Stimulated activated CD8-positive, alpha-beta memory T cell treated with anti-CD3 and anti-CD28 coated beads, Interleukin-7, amount 100 ng/mL, for 1 hour (primary cell): ENCODE results near the gene HSD17B2.
"Not testable (repeated sequence)": the region's sequence is repeated elsewhere in the genome, so short reads cannot be mapped to it uniquely, and the experiment has no call there.

ENCODE experiments used
- DNase-seq, 2 donors: peaks; one replicate each; pipeline ENCODE4 v3.0.0-alpha.2; 2020; ENCODE audit warnings: low read depth in 2 of 2

The HSD17B2 gene, protein sequence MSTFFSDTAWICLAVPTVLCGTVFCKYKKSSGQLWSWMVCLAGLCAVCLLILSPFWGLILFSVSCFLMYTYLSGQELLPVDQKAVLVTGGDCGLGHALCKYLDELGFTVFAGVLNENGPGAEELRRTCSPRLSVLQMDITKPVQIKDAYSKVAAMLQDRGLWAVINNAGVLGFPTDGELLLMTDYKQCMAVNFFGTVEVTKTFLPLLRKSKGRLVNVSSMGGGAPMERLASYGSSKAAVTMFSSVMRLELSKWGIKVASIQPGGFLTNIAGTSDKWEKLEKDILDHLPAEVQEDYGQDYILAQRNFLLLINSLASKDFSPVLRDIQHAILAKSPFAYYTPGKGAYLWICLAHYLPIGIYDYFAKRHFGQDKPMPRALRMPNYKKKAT

DNA sequence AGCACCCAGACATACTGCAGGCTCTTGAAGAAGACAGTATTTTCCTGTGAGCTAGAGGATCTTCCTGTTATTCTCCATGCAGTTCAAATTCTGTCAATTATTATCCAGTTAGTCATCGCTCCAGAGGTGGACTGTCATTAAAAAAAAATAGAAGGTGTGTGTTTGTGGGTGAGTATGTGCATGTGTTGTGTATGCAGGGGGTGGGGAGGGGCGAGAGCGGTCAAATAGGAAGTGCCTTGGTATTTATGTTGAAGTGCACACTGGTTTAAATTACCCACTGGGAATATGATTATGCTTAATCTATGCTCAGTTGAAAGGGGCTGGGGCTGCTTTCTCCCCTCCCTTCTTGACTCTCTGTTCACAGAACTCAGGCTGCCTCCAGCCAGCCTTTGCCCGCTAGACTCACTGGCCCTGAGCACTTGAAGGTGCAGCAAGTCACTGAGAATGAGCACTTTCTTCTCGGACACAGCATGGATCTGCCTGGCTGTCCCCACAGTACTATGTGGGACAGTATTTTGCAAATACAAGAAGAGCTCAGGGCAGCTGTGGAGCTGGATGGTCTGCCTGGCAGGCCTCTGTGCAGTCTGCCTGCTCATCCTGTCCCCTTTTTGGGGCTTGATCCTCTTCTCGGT, at the start of gene HSD17B2:
HSD17B2 (plus strand) TSS at position 273 of the 632 bp plus-strand sequence; CDS start at position 445, 172 bp downstream.
- DNase-seq: no peak

DNA sequence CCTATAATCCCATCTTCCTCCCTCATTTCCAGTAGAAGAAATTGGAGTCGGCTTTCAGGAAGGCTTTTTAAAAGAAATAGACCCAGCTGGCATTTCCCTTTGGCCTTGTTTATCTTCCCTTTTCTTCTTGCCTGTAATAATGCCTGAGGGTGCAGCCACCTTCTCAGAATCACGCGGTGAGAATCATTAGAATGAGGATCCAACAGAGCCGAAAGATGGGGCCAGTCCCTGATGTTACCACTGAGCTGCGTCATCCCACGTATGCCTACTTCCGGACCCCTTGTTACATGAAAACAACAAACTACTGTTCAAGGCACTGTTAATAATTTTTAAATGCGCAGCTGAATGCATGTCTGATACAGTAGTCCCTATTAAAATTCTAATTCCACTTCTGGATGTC, 47.9 kb upstream of the HSD17B2 start:
- no peak for DNase-seq

DNA sequence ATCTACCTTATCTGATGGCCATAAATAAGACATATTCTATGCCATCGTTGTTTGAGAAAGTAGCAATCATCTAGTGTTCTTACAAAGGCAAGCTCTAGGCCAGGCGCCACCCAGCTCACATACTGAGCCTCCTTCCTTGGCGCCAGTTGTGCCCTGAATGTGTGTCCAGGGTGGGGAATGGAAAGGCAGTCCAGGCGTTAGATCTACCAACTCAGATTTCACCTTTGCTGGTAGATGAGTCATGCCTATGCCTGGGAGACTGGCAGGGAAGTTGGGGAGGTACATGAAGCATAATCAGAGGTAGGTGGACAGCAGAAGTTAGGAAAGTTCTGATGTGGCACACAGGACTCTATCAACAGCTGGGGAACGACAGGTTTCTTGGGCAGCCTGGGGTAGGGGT, 47.3 kb upstream of the HSD17B2 start:
- no peak for DNase-seq

DNA sequence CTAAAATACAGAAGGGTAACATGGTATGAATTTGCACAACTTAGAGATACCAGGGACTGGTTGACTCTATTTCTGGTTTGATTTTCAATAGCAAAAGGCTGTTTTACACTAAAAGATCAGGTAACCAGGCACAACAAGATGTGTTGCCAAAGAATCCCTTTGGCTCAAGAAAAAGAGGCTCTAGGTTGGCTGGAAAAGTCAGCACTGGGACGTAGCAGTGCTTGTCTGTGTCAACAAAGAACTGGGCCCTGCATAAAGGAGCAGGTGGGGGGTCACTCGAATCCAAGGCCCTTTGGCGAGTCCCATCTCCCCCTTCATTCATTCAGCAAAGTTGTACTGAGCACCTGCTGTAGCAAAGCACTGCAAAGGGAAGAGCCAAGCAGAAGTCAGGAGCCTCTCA, 42.2 kb upstream of the HSD17B2 start:
- no peak for DNase-seq

- no peak for DNase-seq
Measured at GRCh38 chr16:81994485-81994884, 40.6 kb upstream of the HSD17B2 start.

- no peak for DNase-seq
Measured at GRCh38 chr16:81995651-81996050, 39.4 kb upstream of the HSD17B2 start.

DNA sequence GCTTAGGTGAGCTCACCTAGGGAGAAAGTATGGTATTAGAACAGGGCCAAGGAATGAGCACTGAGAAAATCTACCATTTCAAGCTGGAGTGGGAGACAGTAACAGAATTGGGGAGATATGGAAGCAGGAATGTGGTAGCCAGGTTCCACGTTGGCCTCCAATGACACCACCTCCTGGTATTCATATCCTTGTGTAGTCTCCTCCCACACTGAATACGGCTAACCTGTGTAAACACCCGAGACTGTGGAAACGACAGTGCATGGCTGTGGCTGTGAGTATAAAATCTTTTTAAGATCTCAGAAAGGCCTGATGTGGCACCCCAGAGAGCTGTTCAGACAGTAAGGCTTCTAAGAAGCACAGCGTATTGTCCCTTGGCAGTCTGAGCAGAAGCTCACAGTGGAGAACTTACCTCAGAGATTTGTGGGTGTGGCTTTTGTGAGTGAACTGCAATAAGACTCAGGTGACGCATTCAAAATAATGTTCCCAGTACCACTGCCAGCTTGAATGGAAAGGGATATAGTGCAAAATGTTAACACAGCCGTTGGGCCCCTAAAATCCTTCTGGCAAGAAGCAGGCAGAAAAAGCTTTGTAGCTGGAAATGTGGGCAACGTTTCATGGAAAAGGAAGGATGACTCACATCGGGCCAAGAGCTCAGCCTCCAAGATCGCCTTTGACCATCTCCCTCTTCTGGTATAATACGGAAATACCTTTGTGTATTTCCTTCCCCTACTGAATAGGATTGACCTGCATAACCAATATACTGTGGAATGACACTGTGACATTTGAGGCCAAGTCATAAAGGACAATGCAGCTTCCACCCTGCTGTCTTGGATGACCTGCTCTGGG, 38.2 kb upstream of the HSD17B2 start:
- DNase-seq: no peak

- DNase-seq: no peak
Measured at GRCh38 chr16:81997738-81998137, 37.3 kb upstream of the HSD17B2 start.

DNA sequence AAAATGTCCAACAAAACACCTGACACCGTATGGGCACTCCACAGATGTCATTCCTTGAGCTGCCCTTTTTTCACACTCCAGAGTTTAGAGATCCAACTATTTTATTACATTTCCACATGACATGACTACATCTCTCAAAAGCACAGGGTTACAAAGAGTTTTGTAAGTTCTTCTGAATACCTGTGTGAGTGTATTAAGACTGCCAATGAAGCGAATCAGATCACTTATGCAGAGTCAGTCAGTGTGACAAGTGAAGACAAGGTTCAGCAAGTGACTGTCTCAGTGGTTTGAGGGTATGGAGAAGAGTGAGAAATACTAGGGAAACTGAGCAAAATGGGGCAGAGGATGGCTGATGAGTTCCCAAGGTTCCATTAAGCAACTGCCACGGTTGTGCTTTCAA, 32.2 kb upstream of the HSD17B2 start:
- no peak for DNase-seq

DNA sequence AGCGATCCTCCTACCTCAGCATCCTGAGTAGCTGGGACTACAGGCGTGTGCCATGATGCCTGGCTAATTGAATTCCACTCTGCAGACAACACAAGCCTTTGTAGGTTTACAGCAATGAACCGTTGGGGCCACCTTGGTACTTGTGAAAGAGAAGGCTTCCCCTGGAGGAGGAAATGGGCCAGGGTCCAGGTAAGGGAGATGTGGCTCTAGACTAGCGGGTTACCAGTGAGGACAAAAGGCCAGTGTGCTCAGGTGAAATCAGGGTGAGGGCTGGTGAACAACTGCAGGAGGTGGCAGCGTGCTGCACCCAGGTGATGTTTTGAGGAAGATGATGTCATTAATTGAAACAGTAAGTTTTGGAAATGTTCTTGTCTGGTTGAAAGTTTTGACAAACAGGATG, 30.5 kb upstream of the HSD17B2 start:
- no peak for DNase-seq

DNA sequence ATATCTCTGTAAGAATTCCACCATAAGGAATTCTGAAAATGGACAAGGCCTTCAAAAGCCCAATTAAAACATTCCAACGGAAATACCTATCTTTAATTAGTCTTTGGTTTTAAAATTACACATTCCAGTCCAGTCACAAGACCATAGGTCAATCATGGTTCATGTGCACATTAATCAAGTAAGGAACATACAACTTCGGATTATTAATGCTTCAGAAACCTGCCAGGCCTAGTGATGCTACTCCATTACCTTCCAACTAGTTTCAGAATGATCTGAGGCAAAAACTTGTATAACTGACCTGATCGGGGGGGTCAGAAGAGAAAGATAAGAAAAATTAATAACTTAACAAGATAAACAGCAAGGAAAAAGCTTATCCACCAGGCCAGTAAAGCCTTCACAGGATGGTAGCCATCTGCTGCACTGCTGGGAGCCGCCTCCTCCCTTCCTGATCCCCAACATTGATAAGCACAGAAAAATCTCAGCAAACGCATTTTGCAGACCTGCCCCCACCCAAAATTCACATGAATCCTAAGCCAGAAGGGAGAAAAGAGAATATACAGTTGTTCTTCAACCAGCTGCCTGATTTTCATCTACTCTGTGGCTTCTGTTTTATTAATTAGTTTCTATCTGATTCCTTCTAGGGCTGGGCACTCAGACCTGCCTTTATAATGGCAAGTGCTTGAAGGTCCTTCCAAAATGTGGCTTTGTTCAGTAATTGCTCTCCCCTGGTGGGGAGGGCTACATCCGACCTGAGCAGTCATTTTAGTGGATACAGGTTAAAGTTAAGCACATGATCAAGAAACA, 29.8 kb upstream of the HSD17B2 start:
- no peak for DNase-seq

GRCh38 chr16:82006036-82006435, 29.0 kb upstream of the HSD17B2 start:
- no peak for DNase-seq

DNA sequence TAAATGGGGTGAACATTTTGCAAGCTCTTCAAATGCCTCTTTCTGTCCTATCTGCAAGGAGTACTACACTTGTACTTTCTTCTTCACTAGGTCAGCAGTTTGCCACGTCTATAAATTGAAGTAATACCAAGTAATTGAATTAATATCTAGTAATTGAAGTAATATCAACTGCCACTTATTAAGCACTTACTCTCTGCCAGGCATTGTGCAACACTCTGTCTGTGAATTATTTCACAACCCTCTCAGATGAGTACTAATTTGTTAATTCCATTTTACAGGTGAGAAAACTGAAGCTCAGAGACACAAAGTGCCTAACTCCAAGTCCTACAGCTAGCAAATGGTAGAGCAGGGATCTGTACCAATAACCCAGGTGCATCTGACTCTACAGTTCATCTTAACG, 27.9 kb upstream of the HSD17B2 start:
- DNase-seq: no peak

DNA sequence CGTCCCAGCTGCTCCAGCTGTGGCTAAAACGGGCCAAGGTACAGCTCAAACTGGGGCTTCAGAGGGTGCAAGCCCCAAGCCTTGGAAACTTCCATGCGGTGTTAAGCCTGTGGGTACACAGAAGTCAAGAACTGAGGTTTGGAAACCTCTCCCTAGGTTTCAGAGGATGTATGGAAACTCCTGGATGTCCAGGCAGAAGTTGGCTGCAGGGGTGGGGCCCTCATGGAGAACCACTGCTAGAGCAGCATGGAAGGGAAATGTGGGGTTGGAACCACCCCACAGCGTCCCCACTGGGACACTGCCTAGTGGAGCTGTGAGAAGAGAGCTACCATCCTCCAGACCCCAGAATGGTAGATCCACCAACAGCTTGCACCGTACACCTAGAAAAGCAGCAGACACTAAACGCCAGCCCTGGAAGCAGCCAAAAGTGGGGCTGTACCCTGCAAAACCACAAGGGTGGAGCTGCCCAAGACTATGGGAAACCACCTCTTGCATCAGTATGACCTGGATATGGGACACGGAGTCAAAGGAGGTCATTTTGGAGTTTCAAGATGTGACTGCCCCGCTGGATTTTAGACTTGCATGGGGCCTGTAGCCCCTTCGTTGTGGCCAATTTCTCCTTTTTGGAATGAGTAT, 26.0 kb upstream of the HSD17B2 start:
- DNase-seq: no peak

DNA sequence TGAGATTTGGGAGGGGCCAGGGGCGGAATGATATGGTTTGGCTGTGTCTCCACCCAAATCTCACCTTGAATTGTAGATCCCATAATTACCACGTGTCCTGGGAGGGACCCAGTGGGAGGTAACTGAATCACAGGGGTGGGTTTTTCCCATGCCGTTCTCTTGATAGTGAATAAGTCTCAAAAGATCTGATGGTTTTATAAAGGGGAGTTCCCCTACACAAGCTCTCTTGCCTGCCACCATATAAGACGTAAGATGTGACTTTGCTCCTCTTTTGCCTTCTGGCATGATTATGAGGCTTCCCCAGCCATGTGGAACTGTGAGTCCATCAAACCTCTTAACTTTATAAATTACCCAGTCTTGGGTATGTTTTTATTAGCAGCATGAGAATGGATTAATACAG, 25.3 kb upstream of the HSD17B2 start:
- DNase-seq: not testable (repeated sequence)

GRCh38 chr16:82010649-82011048, 24.4 kb upstream of the HSD17B2 start:
- no peak for DNase-seq

DNA sequence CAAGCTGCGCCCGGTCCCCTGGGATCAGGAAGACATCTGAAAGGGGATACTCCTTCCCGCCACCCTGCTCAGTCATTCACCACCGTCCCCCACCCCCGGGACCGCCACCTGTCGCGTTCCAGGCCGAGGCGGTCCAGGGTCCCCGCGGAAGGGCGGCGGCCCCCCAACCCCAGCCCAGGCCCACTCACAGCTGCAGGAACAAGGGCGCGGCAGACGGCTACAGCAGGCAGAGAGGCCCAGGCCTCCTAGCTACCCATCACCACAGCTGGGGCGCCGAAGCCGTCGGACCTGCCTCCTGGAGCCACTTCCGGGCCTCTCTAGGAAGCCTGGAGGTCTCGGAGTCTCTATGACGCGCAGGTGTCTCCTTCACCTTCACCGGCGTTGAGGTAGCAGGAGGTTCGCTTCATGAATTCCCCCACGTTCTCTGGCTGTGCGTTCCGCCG, 23.8 kb upstream of the HSD17B2 start, which contains the start of gene SDR42E1:
SDR42E1 (minus strand) TSS at position 272 of the 443 bp plus-strand sequence. CDS start 10,612 bp downstream, outside the sequence.
- DNase-seq: peak; percentile 14 to 34

- DNase-seq: no peak
Measured at GRCh38 chr16:82013139-82013538, 21.9 kb upstream of the HSD17B2 start.

GRCh38 chr16:82016263-82016662, 18.8 kb upstream of the HSD17B2 start:
- DNase-seq: no peak

DNA sequence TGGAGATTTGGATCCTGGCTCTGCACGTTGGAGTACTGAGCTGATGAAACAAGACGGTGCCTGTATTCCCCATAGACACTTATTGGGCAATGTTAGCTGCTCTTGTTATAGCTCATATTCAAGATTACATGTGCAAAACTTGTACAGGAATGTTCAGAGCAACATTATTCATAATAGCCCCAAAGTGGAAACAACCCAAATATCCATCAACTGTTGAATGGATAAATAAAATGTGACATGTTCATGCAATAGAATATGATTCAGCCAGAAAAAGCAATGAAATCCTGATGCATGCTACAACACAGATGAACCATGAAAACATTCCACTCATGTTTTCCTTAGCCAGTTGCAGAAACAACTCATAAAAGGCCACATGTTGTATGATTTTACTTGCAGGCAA, 18.1 kb upstream of the HSD17B2 start:
- no peak for DNase-seq
